HG02943 (cell line): ENCODE results near the gene MICAL3.

Experiments
- ATAC-seq: cut with Tn5 transposase; IDR thresholded peaks from one replicate; pipeline ENCODE4 v1.9.1; 2021; ENCODE audit warnings: mild to moderate bottlenecking, low read depth, moderate library complexity; ENCODE audit not compliant: unreplicated experiment

Gene MICAL3

DNA sequence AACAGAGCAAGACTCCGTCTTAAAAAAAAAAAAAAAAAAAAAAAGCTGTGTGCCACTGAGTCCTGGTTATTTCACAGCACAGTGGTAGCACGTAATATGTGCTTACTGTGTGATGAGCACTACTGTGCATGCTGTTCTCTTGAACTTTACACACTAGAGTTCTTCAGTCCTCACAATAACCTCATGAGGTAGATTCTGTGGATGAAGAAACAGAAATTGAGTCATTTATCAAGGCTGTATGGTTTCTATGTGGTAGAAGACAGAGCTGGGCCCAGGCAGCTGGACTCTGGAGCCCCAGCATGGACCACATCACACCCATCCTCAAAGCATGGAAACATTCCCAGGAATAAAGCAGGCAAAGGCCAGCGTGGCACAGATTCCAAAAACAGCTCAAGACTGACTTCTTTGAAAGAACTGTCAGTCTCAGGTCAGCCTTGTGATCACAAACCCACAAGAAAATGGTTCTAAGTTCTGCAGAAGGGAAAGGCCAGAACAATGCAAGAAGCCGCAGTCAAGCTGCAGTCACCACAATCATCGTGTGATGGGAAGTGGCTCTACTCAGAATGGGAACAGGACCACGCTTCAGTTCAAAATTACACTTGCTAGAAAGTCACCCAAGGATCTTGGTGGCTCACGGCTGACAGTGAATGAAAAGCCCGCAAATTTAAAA lies 49.5 kb downstream of the MICAL3 start:
- no peak for ATAC-seq

DNA sequence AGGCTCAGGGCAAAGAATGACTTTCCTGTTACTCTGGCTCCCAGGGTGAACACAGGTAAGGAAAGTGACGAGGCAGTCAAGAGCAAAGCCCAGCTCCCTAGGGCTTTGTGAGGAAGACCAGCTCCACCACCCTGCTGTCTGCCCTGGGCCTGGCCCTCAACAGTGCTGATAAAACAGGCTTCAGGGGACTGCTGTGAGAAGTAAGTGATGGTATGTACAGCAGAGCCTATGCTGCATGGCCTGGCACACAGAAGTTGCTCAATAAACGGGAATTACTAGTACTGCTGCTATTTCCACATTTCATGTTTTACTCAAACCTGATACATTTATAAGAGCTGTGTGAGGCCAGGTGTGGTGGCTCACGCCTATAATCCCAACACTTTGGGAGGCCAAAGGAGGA lies 50.3 kb downstream of the MICAL3 start:
- ATAC-seq = no peak

DNA sequence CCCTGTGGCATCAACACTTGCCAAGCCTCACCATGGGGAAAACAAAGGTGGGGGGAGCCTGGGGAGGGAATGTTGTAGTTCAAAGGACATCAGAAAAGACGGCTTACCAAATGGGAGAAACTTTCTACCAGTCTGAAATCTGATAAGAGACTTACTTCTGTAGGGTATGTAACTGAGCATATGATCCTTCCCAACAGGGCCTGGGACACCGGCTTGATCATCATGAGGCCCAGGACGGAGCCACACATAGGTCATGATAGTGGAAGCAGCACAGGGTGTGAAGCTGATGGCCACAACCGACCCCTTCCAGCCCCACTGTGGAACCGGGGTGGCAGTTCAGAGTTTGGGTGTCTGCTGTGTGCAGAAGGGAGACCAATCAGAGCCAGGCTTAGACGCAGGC lies 51.1 kb downstream of the MICAL3 start:
- no peak for ATAC-seq

DNA sequence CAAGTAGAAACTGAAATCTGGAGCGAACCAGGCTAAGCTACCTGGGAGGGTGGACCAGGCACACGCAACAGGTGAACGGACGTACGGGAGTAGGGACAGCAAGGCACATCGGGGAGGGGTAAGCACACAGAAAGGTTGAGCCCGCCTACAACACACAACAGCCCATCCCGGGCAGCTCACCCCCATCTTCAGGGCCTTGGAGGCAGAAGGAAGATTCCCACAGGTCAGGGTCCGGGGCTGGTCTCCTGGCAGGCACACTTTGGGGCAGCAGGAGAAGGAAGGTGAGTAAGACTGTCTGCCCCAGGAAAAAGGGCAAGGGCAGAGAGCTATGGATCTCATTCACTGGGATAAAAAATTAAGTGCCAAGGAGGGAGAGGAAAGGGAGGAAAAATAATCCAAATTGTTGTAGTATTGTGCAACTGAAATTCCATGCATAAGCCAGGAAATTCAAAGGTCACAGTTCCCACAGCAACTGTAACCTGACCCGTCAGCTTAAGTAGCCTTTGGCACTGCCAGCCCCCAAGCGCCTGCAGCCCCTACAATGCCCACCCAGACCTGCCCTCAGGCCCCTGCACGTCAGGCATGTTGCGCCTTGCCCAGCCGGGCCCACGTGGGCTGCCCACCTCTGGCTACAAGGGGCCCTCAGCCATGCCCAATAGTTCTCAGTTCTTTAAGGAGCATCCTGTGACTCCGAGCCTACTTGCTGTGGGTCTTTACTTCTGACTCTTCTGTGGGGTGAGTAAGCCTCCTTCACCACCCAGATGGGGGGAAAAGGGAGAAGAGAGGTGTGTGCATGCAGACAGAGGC lies 51.8 kb downstream of the MICAL3 start:
- no peak for ATAC-seq

DNA sequence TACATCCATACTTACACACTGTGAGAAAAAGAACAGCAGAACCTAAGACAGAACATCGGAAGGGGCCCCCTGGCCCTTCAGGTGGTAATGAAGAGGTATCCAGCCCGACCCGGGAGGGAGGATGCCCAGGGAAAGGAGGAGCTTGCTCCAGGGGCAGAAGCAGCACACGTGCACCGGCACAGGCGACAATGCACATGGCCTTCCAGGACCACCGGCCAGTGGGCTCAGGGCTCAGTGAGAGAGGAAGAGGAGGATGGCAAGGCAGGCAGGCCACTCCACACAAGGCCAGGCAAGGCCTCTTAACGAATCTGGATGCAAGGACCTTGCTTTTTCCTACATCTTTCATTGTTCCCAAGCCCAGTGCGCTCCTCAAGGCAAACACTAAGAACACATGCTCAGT lies 52.6 kb downstream of the MICAL3 start:
- no peak for ATAC-seq

DNA sequence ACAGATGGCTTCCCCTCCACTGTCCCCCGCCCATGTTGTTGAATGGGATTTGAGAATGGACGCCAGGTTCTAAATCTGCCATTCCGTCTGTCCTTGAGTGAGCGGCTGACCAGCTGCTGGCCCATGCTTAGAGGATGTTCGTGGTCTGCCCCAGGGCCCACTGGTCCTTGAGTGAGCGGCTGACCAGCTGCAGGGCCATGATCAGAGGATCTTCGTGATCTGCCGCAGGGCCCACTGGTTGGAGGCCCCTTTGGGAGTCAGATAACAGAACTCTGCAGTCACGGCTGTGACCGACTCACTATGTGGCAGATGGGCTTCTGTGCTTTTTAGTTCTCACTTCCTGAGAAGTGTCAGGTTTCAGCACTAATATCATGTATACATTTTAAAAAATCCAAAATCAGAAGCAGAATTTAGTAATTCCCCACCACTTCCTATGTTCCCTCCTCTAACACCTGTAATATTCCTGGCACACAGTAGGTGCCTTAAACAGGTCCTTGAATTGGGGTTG lies 54.1 kb downstream of the MICAL3 start:
- ATAC-seq = no peak

DNA sequence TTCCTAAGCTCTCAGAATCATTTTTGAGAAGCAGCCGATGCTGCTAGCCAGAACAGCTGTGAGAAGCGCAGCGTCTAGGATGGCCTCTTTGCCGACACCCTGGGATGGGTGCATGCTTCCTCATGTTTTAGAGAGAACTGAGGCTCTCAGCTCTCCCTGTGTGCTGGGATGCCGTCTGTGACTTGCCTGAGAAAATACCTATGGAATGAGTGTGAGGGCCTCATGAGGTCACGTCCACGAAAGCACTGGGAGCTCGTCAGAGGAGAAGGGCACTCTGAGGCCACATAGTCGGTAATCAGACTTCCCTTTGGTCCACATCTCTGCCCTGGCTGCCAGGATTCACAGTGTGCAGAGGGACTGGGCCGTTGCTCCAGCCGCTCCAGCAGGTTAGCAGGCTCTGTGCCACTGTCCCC lies 54.7 kb downstream of the MICAL3 start:
- ATAC-seq = no peak

DNA sequence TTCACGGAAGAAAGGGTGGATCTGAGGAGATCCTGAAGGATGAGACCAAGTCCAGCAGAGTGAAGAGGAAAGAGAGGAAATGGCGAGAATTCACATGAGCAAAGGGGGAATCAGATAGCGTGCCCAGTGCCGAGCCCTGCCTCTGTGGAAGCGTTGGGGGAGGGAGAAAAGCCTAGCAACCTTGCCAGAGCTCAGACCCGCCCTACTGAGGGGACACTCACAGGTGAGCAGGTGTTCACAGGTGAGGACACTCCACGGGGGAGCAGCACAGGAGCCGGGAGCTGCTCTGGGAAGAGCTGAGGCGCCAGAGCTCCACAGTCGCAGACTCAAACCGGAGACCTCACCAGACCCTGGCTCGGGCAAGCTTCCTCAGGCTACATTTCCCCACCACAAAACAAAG lies 56.2 kb downstream of the MICAL3 start:
- ATAC-seq = no peak

DNA sequence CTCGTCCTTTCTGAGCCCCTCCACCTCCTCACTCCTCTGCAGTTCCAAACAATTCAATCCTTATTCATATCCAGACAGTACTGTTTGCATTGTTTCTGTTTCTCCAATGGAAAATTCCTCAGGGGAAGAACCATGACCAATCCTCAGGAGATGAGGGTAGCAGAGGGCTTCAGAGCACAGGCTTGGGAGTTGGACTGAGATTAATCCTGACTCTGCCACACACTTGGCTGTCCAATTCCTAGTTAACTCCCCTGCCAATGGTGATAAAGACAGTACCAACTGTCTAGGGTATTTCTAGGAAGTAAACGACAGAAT lies 58.0 kb downstream of the MICAL3 start:
- ATAC-seq = no peak

DNA sequence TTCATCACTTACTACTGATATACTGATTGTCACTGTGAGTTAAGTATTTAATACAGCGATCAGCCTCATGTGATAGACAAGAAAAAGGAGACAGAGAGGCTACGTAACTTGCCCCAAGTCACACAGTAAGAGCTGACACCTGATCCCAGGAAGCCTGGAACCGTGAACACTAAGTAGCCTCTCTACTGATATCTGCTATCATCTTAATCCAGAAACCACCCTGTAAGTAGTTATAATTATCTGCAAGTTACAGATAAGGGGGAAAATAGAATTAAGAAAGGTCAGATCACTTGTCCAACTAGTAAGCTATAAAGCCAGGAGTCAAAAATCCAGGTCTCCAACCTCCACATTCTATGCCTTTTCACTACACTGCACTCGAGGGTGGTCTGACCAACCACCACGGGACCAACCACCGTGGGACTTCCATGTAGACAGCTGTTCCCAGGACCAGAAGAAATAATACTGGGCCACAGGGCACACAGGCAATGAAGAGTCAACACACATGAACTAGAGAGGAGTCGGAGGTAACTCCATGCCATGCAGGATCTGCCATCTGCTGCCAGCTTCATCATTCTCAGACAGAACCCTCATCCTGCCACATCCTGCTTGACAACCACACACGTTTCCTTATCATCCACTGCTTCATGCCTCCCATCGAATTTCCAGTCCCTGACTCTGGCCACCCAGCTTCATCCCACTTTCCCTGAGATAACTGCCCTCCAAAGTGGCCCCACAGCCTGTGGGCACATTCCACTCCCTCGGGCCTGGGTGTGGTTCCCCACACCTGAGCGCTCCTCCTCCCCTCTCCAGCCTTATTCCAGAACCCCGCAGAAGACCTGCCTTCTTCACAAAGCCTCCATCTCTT lies 58.6 kb downstream of the MICAL3 start:
- ATAC-seq = no peak

DNA sequence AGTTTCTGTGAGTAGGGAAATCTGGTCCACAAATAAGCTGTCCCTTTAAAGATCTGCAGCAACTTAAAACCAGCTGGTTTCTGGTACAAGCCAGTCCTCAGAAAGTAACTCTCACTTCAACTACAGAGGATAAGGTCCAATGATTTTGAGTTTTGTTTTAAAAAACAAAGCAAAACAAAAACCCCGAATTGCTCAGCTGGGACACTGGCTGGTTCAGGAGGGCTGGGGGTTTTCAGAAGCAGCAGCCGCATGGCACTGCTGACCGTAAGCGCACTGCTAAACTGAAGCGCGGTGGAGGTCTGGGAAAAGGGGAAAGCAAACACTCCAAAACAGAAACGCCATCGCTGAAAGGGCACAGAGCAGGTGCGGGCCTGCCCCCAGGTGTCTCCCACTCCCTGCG lies 59.7 kb downstream of the MICAL3 start:
- peak; percentile 75 for ATAC-seq

DNA sequence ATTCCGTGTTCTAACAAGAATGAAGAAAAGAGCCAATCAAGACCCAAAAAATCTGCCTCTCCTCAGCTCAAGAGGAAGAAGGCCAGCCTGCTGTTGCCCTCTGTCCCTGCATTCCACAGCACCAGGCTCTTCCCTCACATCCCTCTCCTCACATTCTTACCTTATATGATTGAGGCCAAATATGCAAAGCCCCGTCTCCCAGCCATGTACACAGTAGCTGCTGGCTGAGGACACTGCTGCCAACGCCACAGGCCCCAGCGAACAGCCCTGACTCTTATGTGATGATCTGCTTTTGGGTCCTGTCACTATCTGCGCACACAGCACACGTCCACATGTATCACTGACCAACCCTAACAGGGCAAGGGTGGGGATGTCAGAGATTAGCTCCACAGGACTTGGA lies 60.2 kb downstream of the MICAL3 start:
- ATAC-seq = no peak

DNA sequence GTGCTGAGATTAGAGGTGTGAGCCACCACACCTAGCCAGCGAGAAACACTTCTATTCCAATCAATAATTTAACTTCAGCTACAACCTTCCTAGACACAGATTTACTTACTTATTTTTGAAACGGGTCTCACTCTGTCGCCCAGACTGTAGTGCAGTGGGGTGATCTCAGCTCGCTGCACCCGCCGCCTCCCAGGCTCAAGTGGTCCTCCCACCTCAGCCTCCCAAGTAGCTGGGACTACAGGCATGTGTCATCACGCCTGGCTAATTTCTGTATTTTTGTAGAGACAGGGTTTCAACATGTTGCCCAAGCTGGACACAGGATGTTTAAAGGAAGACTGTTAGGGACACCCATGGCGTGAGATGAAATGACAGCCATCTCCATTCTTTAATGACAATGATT lies 61.3 kb downstream of the MICAL3 start:
- no peak for ATAC-seq

DNA sequence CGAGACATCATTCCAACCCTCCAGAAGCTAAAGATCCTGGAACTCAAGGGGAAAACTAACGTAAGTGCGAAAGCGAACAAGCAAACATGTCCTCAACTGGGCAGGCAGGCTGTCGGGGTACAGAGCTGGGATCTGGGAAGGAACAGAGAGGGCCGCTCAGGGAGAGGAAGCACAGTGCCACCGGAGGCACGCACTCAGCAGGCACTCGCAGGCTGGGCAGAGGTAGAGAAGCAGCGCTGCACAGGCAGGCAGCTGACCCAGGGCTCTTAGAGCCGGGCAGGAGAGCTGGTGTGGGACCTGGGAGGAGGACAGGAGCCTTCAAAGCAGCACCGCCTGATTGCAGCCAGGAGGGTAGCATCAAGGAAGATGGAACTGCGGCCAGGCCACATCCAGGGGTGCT lies 62.2 kb downstream of the MICAL3 start:
- ATAC-seq = no peak

DNA sequence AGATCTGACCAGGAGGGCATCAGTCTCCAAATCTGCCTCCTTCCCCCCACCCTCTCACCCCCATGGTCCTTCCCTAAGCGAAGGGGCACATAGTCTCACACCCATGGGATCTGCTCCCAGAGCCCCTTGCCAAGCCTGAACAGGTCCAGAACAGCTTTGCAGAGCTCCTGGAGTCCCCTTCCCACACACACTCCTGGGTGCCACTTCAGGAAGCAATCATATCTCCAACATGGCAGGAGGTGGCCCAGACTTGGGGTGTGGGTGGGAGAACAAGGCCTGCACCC lies 63.0 kb downstream of the MICAL3 start:
- no peak for ATAC-seq

DNA sequence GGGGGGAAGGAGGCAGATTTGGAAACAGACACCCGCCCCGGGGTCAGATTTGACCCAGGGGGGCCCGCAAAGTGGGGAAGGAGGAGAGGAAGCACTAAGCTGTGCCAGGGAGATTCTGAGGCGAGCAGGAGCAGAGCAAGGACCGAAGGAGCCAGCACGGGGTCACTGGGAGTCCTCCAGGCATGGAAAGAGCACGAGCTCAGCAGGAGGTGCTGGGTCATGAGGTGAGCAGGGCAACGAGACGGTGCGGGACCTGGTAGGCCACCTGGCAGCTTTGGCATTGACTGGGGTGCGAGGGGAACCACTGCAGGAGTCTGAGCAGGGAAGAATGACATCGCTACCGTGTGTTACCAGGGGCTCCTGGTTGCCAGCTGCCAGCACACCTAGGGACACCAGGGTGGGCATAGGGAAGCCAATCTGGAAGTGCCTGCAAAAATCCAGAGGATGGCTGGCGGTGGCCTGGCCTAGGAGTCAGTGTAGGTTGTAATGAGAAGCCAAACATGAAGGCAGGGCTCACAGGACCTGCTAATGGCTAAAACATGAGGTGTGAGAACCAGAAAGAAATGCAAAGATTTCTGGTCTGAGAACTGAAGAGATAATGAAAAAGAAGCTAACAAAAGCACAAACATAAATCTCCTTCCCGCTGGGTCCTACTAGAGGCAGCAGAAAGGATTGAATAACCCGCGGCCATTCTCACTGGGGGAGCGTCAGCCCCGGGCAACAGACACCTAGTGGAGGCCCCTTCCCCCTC lies 63.5 kb downstream of the MICAL3 start:
- ATAC-seq = no peak

DNA sequence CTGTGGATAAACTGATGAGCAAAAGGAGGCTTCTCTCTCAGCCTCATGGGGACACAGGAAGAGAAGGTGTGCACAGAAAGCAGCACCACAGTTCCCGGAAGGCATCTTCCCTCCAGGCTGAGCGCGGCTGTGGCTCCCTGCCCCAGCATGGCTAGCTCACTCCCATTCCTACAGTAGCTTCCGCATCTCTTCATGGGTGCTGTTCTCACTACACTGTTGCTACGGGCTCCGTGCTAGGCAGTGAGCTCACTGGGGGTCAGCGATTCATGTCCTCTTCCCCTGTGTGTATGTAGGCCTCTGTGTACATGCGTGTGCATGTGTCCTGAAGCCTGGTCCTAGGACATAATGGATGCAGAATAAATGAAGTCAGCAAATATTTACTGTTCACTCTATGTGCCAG lies 64.3 kb downstream of the MICAL3 start:
- no peak for ATAC-seq

DNA sequence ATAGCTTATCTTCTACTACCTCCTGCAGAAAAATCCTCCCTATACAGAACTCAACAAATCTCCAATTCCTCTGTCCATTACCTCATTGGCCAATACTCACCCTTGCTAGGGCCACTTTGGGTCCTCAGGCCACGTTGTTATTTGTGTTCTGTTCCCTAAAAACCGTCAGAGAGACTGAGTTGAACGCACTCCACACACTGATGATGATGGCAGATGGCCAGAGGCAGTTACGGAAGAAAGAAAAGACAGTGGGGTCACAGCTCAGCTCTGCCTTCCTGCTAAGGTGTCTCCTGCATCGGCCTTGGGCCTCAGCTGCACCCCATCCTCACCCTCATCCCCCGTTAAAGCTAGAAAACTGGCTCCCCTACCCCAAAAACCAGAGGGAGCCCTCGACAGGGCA lies 66.2 kb downstream of the MICAL3 start:
- no peak for ATAC-seq

DNA sequence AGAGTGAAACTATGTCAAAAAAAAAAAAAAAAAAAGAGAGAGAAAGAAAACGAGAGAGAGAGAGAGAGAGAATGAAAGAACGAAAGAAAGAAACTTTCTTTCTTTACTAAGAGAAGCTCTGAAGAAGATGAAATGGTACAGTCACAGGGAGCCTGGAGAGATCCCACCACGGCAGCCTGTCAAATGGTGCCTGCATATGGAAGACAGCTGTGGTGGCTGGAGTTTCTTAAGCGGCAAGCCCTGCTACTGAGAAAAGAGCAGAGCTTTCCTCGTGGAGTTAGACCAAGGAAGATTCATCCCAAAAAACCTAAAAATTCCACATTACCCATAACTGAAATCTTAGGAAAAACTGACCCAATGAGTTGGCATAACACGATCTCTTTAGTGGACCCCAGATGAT lies 66.7 kb downstream of the MICAL3 start:
- ATAC-seq = no peak

DNA sequence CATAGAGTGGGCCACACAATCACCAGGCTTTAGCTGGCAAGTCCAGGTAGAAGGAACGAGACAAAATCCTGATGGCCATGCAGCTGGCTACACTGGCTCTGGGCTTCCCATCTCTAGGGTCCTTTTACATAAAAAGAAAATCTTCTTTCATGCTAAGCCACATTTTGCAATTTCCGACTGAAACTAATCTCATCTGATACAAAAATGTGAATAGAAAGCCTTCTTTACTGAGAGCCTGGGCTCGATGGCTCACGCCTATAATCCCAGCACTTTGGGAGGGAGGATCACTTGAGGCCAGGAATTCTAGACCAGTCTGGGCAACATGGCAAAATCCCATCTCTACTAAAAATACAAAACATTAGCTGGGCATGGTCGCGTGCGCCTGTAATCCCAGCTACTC lies 67.2 kb downstream of the MICAL3 start:
- no peak for ATAC-seq

DNA sequence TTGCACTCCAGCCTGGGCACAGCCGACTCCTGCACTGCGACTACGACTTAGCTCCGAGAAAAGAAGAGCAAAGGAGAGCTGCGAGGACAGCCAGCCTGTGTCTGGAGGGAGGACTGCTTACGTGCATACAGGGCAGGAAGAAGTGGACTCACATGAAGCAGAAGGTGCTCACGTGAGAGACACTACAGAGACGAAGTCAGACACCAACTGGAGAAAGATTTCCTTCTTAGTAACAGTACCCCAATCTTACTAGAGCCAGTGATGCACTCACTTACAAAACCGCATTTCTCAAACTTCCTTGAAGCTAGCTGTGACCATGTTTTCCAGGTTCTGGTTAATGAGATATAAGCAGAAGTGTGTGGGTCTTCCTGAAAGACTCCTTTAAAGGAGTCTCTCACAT lies 67.7 kb downstream of the MICAL3 start:
- no peak for ATAC-seq
